Gastroesophageal sphincter (tissue), 4 donors: ENCODE data around the gene SORCS3. TPM values are rescaled to one million over a fixed set of nuclear protein-coding genes. Genes with fewer than 3 reads are reported as not detected.

ENCODE experiments used
- ATAC-seq: fragments of 150-250 bp; one replicate; pipeline ENCODE4 v1.9.1; 2016; ENCODE audit warnings: mild to moderate bottlenecking, moderate library complexity
- H3K27ac ChIP-seq, 4 donors: fragments of 200-600 bp; sonication (generic) in 3 of 4; 1 replicate in 3 of 4; 2 replicates in 1 of 4; pipeline ENCODE4 v1.5.1; 2016 to 2019
- H3K27me3 ChIP-seq: fragments of 200-600 bp; sonication (generic); one replicate; pipeline ENCODE4 v1.5.1; 2019
- H3K36me3 ChIP-seq, 2 donors: fragments of 200-600 bp; sonication (generic); one replicate each; pipeline ENCODE4 v1.5.1; 2019; ENCODE audit warnings: control low read depth in 1 of 2
- H3K4me1 ChIP-seq, 3 donors: fragments of 200-600 bp; sonication (generic); 1 replicate in 2 of 3; 2 replicates in 1 of 3; pipeline ENCODE4 v1.5.1; 2016 to 2019; ENCODE audit warnings: control low read depth in 2 of 3
- H3K4me3 ChIP-seq, 2 donors: fragments of 200-600 bp; sonication (generic); one replicate each; pipeline ENCODE4 v1.5.1; 2019; ENCODE audit warnings: mild to moderate bottlenecking in 1 of 2, moderate library complexity in 1 of 2
- H3K9me3 ChIP-seq, 3 donors: fragments of 200-600 bp; sonication (generic); one replicate each; pipeline ENCODE4 v1.5.1; 2017 to 2019; ENCODE audit warnings: control low read depth in 2 of 3
- CTCF ChIP-seq, 4 experiments: fragments of 200-600 bp in 2 of 4; fragments of 450-650 bp in 2 of 4; sonication (generic) in 1 of 4; IDR thresholded peaks; one replicate each; pipeline ENCODE4 v1.5.1; 2017 to 2019; ENCODE audit warnings: antibody characterized with exemption in 4 of 4, mild to moderate bottlenecking in 2 of 4, moderate library complexity in 2 of 4
- EP300 ChIP-seq: sonication (generic); formaldehyde crosslinking; IDR thresholded peaks from one replicate; pipeline ENCODE4 v1.6.1; 2017; ENCODE audit warnings: antibody characterized with exemption, mild to moderate bottlenecking
- POLR2A ChIP-seq, 2 donors: fragments of 450-650 bp; IDR thresholded peaks; one replicate each; pipeline ENCODE4 v1.6.1; 2017; ENCODE audit warnings: antibody characterized with exemption in 2 of 2, mild to moderate bottlenecking in 2 of 2, moderate library complexity in 1 of 2
- POLR2AphosphoS5 ChIP-seq: sonication (generic); formaldehyde crosslinking; IDR thresholded peaks from one replicate; pipeline ENCODE4 v1.6.1; 2017; ENCODE audit warnings: antibody characterized with exemption
- WGBS, 2 donors: methylation state at CpG; one replicate each; pipeline ENCODE4 v1.1.5; 2018; ENCODE audit warnings: low coverage in 1 of 2; 5-methylcytosine and 5-hydroxymethylcytosine counted together
- total RNA-seq, 4 donors: library from RNA; depleted of rRNA; stranded (reverse); fragments of >200 nt; gene quantifications; one replicate each; pipeline ENCODE4 v1.1.0, GENCODE V29; 2016

The SORCS3 gene
- total RNA-seq, 4 donors from 2014 or later, result 0.31 to 1.3 (median 0.69) TPM; not detected in 1

DNA sequence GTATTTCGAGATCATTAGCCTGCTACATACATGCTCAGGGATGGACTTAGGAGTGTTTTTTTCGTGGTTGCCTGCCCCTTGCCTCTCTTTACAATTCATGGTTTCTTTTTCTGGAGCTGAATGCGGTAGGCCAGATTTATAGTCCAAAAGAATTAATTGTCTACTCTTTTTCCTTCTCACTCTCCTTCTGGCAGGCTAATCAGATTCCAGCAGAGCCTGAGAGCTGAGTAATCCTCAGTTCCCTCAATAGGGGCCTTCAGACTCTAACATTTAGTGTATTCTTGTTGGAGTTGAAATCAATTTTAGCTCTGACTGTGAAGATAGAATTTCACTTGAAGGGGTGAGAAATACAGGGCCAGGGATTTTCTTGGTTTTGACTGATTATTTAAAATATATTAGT is 16.4 kb downstream of the SORCS3 start:
- WGBS, 2 donors, result 33 to 34% methylated on average over 3 of the region's 3 CpGs
- Histone ChIP-seq H3K4me3 (no peak overlapping the region), H3K27ac (peak overlapping the region in 3 of 4 donors; percentile 7 to 56 (median 17)), H3K36me3 (no peaks in the 10 kb centered on the region), H3K4me1 (peaks cover 0 to 6% (median 0%) of the 10 kb centered on the region in 3 donors), H3K27me3 (no peaks in the 10 kb centered on the region), H3K9me3 (no peaks in the 10 kb centered on the region)
- no peak for ATAC-seq
- TF ChIP-seq EP300 (no peak), POLR2AphosphoS5 (no peak), POLR2A (IDR thresholded peaks at IDR 0.05) (no peak), CTCF (IDR thresholded peaks at IDR 0.05) (no peak)

GRCh38 chr10:104658067-104658466 is 17.0 kb downstream of the SORCS3 start:
- Histone ChIP-seq H3K27ac (peak overlapping the region in 2 of 4 donors; percentile 7 to 14), H3K9me3 (no peaks in the 10 kb centered on the region), H3K4me3 (no peak overlapping the region), H3K4me1 (peaks cover 0 to 6% (median 0%) of the 10 kb centered on the region in 3 donors), H3K36me3 (no peaks in the 10 kb centered on the region), H3K27me3 (no peaks in the 10 kb centered on the region)
- ATAC-seq, result no peak
- 86% methylated on average over 1 of the region's 1 CpG; no CpG with 5 or more reads in 1 of the 2 donors for WGBS, 2 donors
- TF ChIP-seq POLR2AphosphoS5, result no peak
- TF ChIP-seq POLR2A (IDR thresholded peaks at IDR 0.05), result no peak
- TF ChIP-seq EP300, result no peak
- no peak for TF ChIP-seq CTCF (IDR thresholded peaks at IDR 0.05)

- TF ChIP-seq POLR2A (IDR thresholded peaks at IDR 0.05) (no peak), EP300 (no peak), POLR2AphosphoS5 (no peak), CTCF (IDR thresholded peaks at IDR 0.05) (no peak)
- no peak overlapping the region for H3K4me3 ChIP-seq
- no peaks in the 10 kb centered on the region for H3K9me3 ChIP-seq
- no peak overlapping the region for H3K27ac ChIP-seq
- H3K4me1 ChIP-seq, result peaks cover 0 to 6% (median 0%) of the 10 kb centered on the region in 3 donors
- ATAC-seq, result no peak
- WGBS, 2 donors, result 54 to 86% methylated on average over 3 to 4 of the region's 4 CpGs
- H3K36me3 ChIP-seq, result no peaks in the 10 kb centered on the region
- H3K27me3 ChIP-seq, result no peaks in the 10 kb centered on the region
Observed at GRCh38 chr10:104659809-104660208, 18.7 kb downstream of the SORCS3 start.

GRCh38 chr10:104663076-104663475 is 22.0 kb downstream of the SORCS3 start:
- H3K27ac ChIP-seq, result no peak overlapping the region
- TF ChIP-seq POLR2A (IDR thresholded peaks at IDR 0.05) (no peak), POLR2AphosphoS5 (no peak), EP300 (no peak), CTCF (IDR thresholded peaks at IDR 0.05) (no peak)
- peaks cover 0 to 4% (median 0%) of the 10 kb centered on the region in 3 donors for H3K4me1 ChIP-seq
- no peaks in the 10 kb centered on the region for H3K9me3 ChIP-seq
- no peaks in the 10 kb centered on the region for H3K27me3 ChIP-seq
- no peak overlapping the region for H3K4me3 ChIP-seq
- no peak for ATAC-seq
- 60 to 75% methylated on average over 2 to 3 of the region's 5 CpGs for WGBS, 2 donors
- no peaks in the 10 kb centered on the region for H3K36me3 ChIP-seq

GRCh38 chr10:104663563-104663962 is 22.5 kb downstream of the SORCS3 start:
- TF ChIP-seq POLR2A (IDR thresholded peaks at IDR 0.05) (no peak), POLR2AphosphoS5 (no peak), CTCF (IDR thresholded peaks at IDR 0.05) (no peak), EP300 (no peak)
- no peak for ATAC-seq
- no peaks in the 10 kb centered on the region for H3K9me3 ChIP-seq
- 90% methylated on average over 2 of the region's 3 CpGs; no CpG with 5 or more reads in 1 of the 2 donors for WGBS, 2 donors
- H3K27ac ChIP-seq, result no peak overlapping the region
- no peak overlapping the region for H3K4me3 ChIP-seq
- no peaks in the 10 kb centered on the region for H3K4me1 ChIP-seq
- no peaks in the 10 kb centered on the region for H3K36me3 ChIP-seq
- H3K27me3 ChIP-seq, result no peaks in the 10 kb centered on the region
